IMR-90 (cell line): Measurements from ENCODE around the gene RABEP1. TPM values are rescaled to one million over a fixed set of nuclear protein-coding genes. Genes with fewer than 3 reads are reported as not detected.

Experiments used
- ATAC-seq: fragments of 200-7000 bp; cut with Tn5 transposase; 2 replicates; pipeline ENCODE4 v1.9.1; 2020; ENCODE audit warnings: low read depth, mild to moderate bottlenecking, moderate library complexity
- BruUV-seq: library from RNA; stranded (reverse); fragments of 400-500 nt; replicated peaks from 2 replicates; lab custom pipeline; 2021; lab: Mats Ljungman, UMichigan
- CTCF ChIA-PET: fragments of 300-600 bp; formaldehyde crosslinking; extraction: SDS; loops from one replicate; lab custom pipeline; 2021; ENCODE audit warnings: antibody characterized with exemption; lab: Yijun Ruan, JAX
- POLR2A ChIA-PET: fragments of 300-600 bp; sonication (Branson Sonifier 250); formaldehyde crosslinking; loops from one replicate; lab custom pipeline; 2022; ENCODE audit warnings: antibody characterized with exemption; ENCODE audit not compliant: unreplicated experiment; lab: Charles Lee
- DNase-seq: peaks from one replicate; pipeline ENCODE4 v3.0.0; 2013
- H2AFZ ChIP-seq: replicated peaks from 2 replicates; pipeline ENCODE3; 2013; ENCODE audit warnings: low read length, mild to moderate bottlenecking; ENCODE audit not compliant: poor library complexity
- H2AK5ac ChIP-seq: 2 replicates; pipeline ENCODE4 v1.6.1; 2013; ENCODE audit warnings: low read depth, low read length, inconsistent platforms
- H2AK9ac ChIP-seq: replicated peaks from 2 replicates; pipeline ENCODE3; 2013; ENCODE audit warnings: mild to moderate bottlenecking, low read depth, low read length, moderate library complexity; ENCODE audit not compliant: poor library complexity
- H2BK120ac ChIP-seq: 2 replicates; pipeline ENCODE4 v1.6.1; 2013; ENCODE audit warnings: low read depth, low read length, inconsistent platforms
- H2BK15ac ChIP-seq: 3 replicates; pipeline ENCODE4 v1.6.1; 2013; ENCODE audit warnings: low read depth, low read length, inconsistent platforms
- H2BK20ac ChIP-seq: 2 replicates; pipeline ENCODE4 v1.6.1; 2013; ENCODE audit warnings: low read depth, mild to moderate bottlenecking, inconsistent platforms, low read length, moderate library complexity
- H2BK5ac ChIP-seq: 2 replicates; pipeline ENCODE4 v1.6.1; 2013; ENCODE audit warnings: mild to moderate bottlenecking, low read depth, low read length, inconsistent platforms; ENCODE audit not compliant: poor library complexity, severe bottlenecking
- H3K14ac ChIP-seq: replicated peaks from 2 replicates; pipeline ENCODE4 v1.6.1; 2013; ENCODE audit warnings: low read depth, low read length, inconsistent platforms
- H3K18ac ChIP-seq: 2 replicates; pipeline ENCODE4 v1.6.1; 2013; ENCODE audit warnings: low read depth, low read length, control low read depth
- H3K23ac ChIP-seq: 2 replicates; pipeline ENCODE4 v1.6.1; 2013; ENCODE audit warnings: low read depth, low read length, inconsistent platforms
- H3K27ac ChIP-seq: 2 replicates; pipeline ENCODE4 v1.5.1; 2013; ENCODE audit warnings: mild to moderate bottlenecking, control low read depth, low read length; ENCODE audit not compliant: insufficient read depth
- H3K27me3 ChIP-seq: 2 replicates; pipeline ENCODE4 v1.6.1; 2013; ENCODE audit warnings: low read length; ENCODE audit not compliant: control insufficient read depth, insufficient read depth
- H3K36me3 ChIP-seq: 2 replicates; pipeline ENCODE4 v1.6.1; 2013; ENCODE audit warnings: low read length, mixed read lengths; ENCODE audit not compliant: control insufficient read depth, insufficient read depth
- H3K4ac ChIP-seq: 2 replicates; pipeline ENCODE4 v1.6.1; 2013; ENCODE audit warnings: low read depth, low read length, inconsistent platforms
- H3K4me1 ChIP-seq: 2 replicates; pipeline ENCODE4 v1.6.1; 2013; ENCODE audit warnings: low read length, mixed read lengths; ENCODE audit not compliant: control insufficient read depth, insufficient read depth
- H3K4me2 ChIP-seq: 2 replicates; pipeline ENCODE4 v1.6.1; 2013; ENCODE audit warnings: low read depth, mild to moderate bottlenecking, control low read depth, low read length, moderate library complexity
- H3K4me3 ChIP-seq: 2 replicates; pipeline ENCODE4 v1.5.1; 2013; ENCODE audit warnings: low read depth, mild to moderate bottlenecking, control low read depth, low read length, moderate library complexity; ENCODE audit not compliant: insufficient read depth
- H3K56ac ChIP-seq: 2 replicates; pipeline ENCODE4 v1.6.1; 2013; ENCODE audit warnings: low read length, inconsistent platforms; ENCODE audit not compliant: insufficient read depth; ENCODE audit errors: extremely low read depth
- H3K79me1 ChIP-seq, 2 experiments: 2 replicates each; pipeline ENCODE4 v1.6.1; 2013; ENCODE audit warnings: low read length in 2 of 2, inconsistent platforms in 1 of 2, low read depth in 1 of 2
- H3K9ac ChIP-seq: 2 replicates; pipeline ENCODE4 v1.6.1; 2013; ENCODE audit warnings: low read depth, low read length, control low read depth
- H3K9me1 ChIP-seq: 2 replicates; pipeline ENCODE4 v1.6.1; 2013; ENCODE audit warnings: low read length, inconsistent platforms; ENCODE audit not compliant: insufficient read depth
- H3K9me3 ChIP-seq: 2 replicates; pipeline ENCODE4 v1.6.1; 2013; ENCODE audit warnings: low read length; ENCODE audit not compliant: control insufficient read depth, insufficient read depth
- H4K20me1 ChIP-seq: 2 replicates; pipeline ENCODE4 v1.6.1; 2013; ENCODE audit warnings: low read length, inconsistent platforms; ENCODE audit not compliant: insufficient read depth
- H4K5ac ChIP-seq: 2 replicates; pipeline ENCODE4 v1.6.1; 2013; ENCODE audit warnings: mild to moderate bottlenecking, low read depth, low read length, control low read depth
- H4K8ac ChIP-seq, 2 experiments: 2 replicates each; pipeline ENCODE4 v1.6.1; 2013; ENCODE audit warnings: low read depth in 2 of 2, low read length in 2 of 2, control low read depth in 1 of 2, inconsistent platforms in 1 of 2
- H4K91ac ChIP-seq: 2 replicates; pipeline ENCODE4 v1.6.1; 2013; ENCODE audit warnings: low read depth, low read length, inconsistent platforms; ENCODE audit not compliant: insufficient read depth
- ELK1 ChIP-seq: fragments of 150-350 bp; IDR thresholded peaks from 2 replicates; pipeline ENCODE4 v1.6.1; 2016; ENCODE audit warnings: low read depth, mild to moderate bottlenecking, low read length, moderate library complexity, borderline replicate concordance
- MXI1 ChIP-seq: IDR thresholded peaks from 2 replicates; pipeline ENCODE4 v1.6.1; 2012; ENCODE audit warnings: low read depth, mild to moderate bottlenecking, low read length, moderate library complexity, borderline replicate concordance
- USF2 ChIP-seq: fragments of 150-350 bp; IDR thresholded peaks from 2 replicates; pipeline ENCODE4 v1.6.1; 2017; ENCODE audit warnings: mild to moderate bottlenecking, antibody characterized with exemption, low read length, low read depth
- WGBS, 2 experiments: methylation state at CpG; one replicate each; pipeline versions ENCODE4 v1.1.5 to v1.1.7; 2013; ENCODE audit warnings: missing lambda C conversion rate in 2 of 2; ENCODE audit not compliant: insufficient read length in 1 of 2; ENCODE audit errors: extremely low coverage in 2 of 2; 5-methylcytosine and 5-hydroxymethylcytosine counted together
- dilution Hi-C: fragments of 300-500 bp; cut with HindIII; formaldehyde crosslinking; loops from one replicate; pipeline ENCODE4 v1.14.3; 2018; ENCODE audit warnings: low sequenced_read_pairs; ENCODE audit not compliant: unreplicated experiment
- in situ Hi-C: fragments of 300-500 bp; cut with MboI; formaldehyde crosslinking; loops from 3 replicates; pipeline ENCODE4 v1.14.3; 2019; ENCODE audit warnings: low sequenced_read_pairs, inconsistent platforms, mixed read lengths
- intact Hi-C: fragments of 100-400 bp; cut with micrococcal nuclease; formaldehyde crosslinking; loops from 2 replicates; pipeline ENCODE4 v1.10.0; 2022
- polyA plus RNA-seq, 3 experiments: library from polyadenylated mRNA; depleted of rRNA; stranded (reverse); fragments of >200 nt; gene quantifications; 2 replicates each; pipeline ENCODE4 v1.2.3, GENCODE V29; 2012; ENCODE audit warnings: low replicate concordance in 1 of 3
- total RNA-seq: library from RNA; depleted of rRNA; stranded (reverse); fragments of >200 nt; gene quantifications from 2 replicates; pipeline ENCODE4 v1.2.3, GENCODE V29; 2012

RABEP1 gene
- total and polyA plus RNA-seq, 2 of the 4 experiments (the other 2 are of a cell fraction) = 15.3 to 38.2 TPM

DNA sequence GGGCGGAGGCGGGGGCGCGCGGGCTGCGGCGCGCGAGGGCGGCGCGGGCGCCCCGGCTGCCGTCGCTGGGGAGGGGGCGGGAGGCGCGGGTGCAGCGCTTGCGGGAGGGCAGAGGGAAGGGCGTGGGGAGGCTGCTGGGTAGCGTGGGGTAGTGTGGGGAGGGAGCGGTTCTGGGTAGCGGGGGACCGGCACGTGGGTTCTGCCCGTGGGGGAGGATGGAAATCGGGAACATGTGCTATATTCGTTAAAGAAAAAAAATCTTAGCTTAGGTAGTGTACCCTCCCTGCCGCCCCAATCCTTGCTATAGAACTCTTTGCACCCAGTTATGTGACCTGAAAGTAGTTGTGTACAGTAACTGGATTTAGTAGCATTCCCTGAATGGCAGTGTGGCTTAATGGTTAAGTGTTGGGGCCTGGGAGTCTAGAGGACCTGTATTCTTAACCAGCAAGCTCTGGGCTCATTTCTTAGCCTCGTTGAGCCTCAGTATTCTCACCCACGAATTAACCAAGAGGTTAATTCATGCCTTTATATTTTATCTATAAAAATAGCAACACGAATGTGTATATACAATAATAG is 646 bp downstream of the RABEP1 start:
- Histone ChIP-seq H4K8ac (peak overlapping the region in 1 of 2 experiments; percentile 20; a peak in 2 of 4 replicates), H4K20me1 (peaks cover 32% of the 10 kb centered on the region), H3K23ac (peak overlapping the region; percentile 94), H3K18ac (peak overlapping the region; percentile 56; the same call in 1 of the 2 replicates), H4K91ac (no peak overlapping the region), H2BK120ac (no peak overlapping the region), H3K27me3 (no peaks in the 10 kb centered on the region), H3K4ac (peak overlapping the region; percentile 76; the same call in 1 of the 2 replicates), H2BK15ac (no peak overlapping the region), H4K5ac (no peak overlapping the region; the same call in 1 of the 2 replicates), H3K4me2 (peak overlapping the region; percentile 100), H3K4me3 (peak overlapping the region; percentile 82), H3K27ac (peak overlapping the region; percentile 58), H3K14ac (peak overlapping the region; percentile 79), H2AK5ac (peak overlapping the region; percentile 80), H3K9me1 (peaks cover 9% of the 10 kb centered on the region; the same call in 1 of the 2 replicates), H2AK9ac (no peak overlapping the region), H3K9me3 (no peaks in the 10 kb centered on the region), H2BK5ac (no peak overlapping the region), H3K36me3 (no peaks in the 10 kb centered on the region; the same call in none of the 2 replicates), H3K56ac (peak overlapping the region; percentile 42; the same call in 1 of the 2 replicates), H2AFZ (peak overlapping the region; percentile 91), H3K9ac (peak overlapping the region; percentile 95), H3K4me1 (peaks cover 6% of the 10 kb centered on the region), H3K79me1 (peaks cover 19 to 38% of the 10 kb centered on the region in 2 experiments), H2BK20ac (no peak overlapping the region)
- DNase-seq (no peak), ATAC-seq (peak; percentile 2)
- 0% methylated on average over 7 of the region's 34 CpGs; no CpG with 5 or more reads in 1 of the 2 experiments for WGBS, 2 experiments
- BruUV-seq = no TSS peak
- in situ Hi-C loops = no loop called here
- ChIA-PET CTCF (no interaction called here), POLR2A (no interaction called here)
- dilution Hi-C loops = no loop called here
- TF ChIP-seq ELK1 (no peak), USF2 (peak; percentile 39; the same call in 1 of the 2 replicates), MXI1 (peak; percentile 85)
- intact Hi-C loops = loop anchor here (10.0 kb wide), 1 partner anchor 132 kb away; the partner anchor contains the start of gene NUP88
